ENCODE measurements around the gene SRPRA. TPM values are rescaled to one million over a fixed set of nuclear protein-coding genes. Genes with fewer than 3 reads are reported as not detected.
"Not testable (repeated sequence)": the region's sequence is repeated elsewhere in the genome, so short reads cannot be mapped to it uniquely, and the experiment has no call there.

Gene SRPRA
- 28.1 and 30.0 TPM in 2 replicates for polyA plus RNA-seq (2014; cell fraction: cytosol; rRNA removed)
- 50.4 and 54.0 TPM in 2 replicates for polyA plus RNA-seq (2014; cell fraction: nucleus; rRNA removed)

GRCh38 chr11:126268708-126269579 lies at the start of gene SRPRA, which contains the start of gene FOXRED1:
Gene SRPRA, minus strand, starts transcription at chr11:126268895. Its CDS starts 91 bp downstream, at chr11:126268804.
Gene FOXRED1, plus strand, starts transcription at chr11:126269154. Its CDS starts 53 bp downstream, at chr11:126269207.
- peak; percentile 95 for DNase-seq (ENCODE audit: low spot score)

GRCh38 chr11:126317756-126318573 lies 49.3 kb upstream of the SRPRA start:
- no peak for DNase-seq (ENCODE audit: low spot score)

- DNase-seq (ENCODE audit: low spot score), result no peak
Observed at GRCh38 chr11:126317432-126317755, 48.7 kb upstream of the SRPRA start.

- DNase-seq (ENCODE audit: low spot score), result no peak
Observed at GRCh38 chr11:126313826-126314225, 45.1 kb upstream of the SRPRA start.

GRCh38 chr11:126312961-126313360 lies 44.3 kb upstream of the SRPRA start:
- no peak for DNase-seq (ENCODE audit: low spot score)

- no peak for DNase-seq (ENCODE audit: low spot score)
Observed at GRCh38 chr11:126311401-126312291, 43.0 kb upstream of the SRPRA start.

GRCh38 chr11:126310992-126311310 lies 42.3 kb upstream of the SRPRA start:
- no peak for DNase-seq (ENCODE audit: low spot score)

- DNase-seq (ENCODE audit: low spot score), result peak; percentile 51
Observed at GRCh38 chr11:126310200-126310991, 41.7 kb upstream of the SRPRA start.

- DNase-seq (ENCODE audit: low spot score), result not testable (repeated sequence)
Observed at GRCh38 chr11:126308771-126309170, 40.1 kb upstream of the SRPRA start.

- DNase-seq (ENCODE audit: low spot score), result no peak
Observed at GRCh38 chr11:126308271-126308671, 39.6 kb upstream of the SRPRA start.

- DNase-seq (ENCODE audit: low spot score), result no peak
Observed at GRCh38 chr11:126307706-126308105, 39.0 kb upstream of the SRPRA start.

GRCh38 chr11:126305699-126306098 lies 37.0 kb upstream of the SRPRA start:
- no peak for DNase-seq (ENCODE audit: low spot score)

- DNase-seq (ENCODE audit: low spot score), result no peak
Observed at GRCh38 chr11:126304457-126305075, 35.9 kb upstream of the SRPRA start.

GRCh38 chr11:126303623-126304456 lies 35.1 kb upstream of the SRPRA start, which contains the start of gene DCPS:
Gene DCPS, plus strand, starts transcription at chr11:126304060. Its CDS starts 21 bp downstream, at chr11:126304081.
- DNase-seq (ENCODE audit: low spot score), result peak; percentile 83

GRCh38 chr11:126297004-126297403 lies 28.3 kb upstream of the SRPRA start:
- DNase-seq (ENCODE audit: low spot score), result no peak

GRCh38 chr11:126293726-126294125 lies 25.0 kb upstream of the SRPRA start:
- DNase-seq (ENCODE audit: low spot score), result no peak

GRCh38 chr11:126290887-126291286 lies 22.2 kb upstream of the SRPRA start:
- DNase-seq (ENCODE audit: low spot score), result no peak

- no peak for DNase-seq (ENCODE audit: low spot score)
Observed at GRCh38 chr11:126288237-126288636, 19.5 kb upstream of the SRPRA start.

GRCh38 chr11:126284829-126285228 lies 16.1 kb upstream of the SRPRA start:
- DNase-seq (ENCODE audit: low spot score), result no peak
